ENCODE data around the gene VILL. TPM values are rescaled to one million over a fixed set of nuclear protein-coding genes. Genes with fewer than 3 reads are reported as not detected.
A peak's percentile ranks its signal among the peaks of the same experiment; 100 is the strongest.

The VILL gene
- total RNA-seq, 2 experiments from 2014 or later: 13.2 to 23.5 TPM

- H2AFZ ChIP-seq (ENCODE audit: low read length): no peak overlapping the region
- no TSS peak for BruUV-seq (replicated peaks)
- H3K27ac ChIP-seq (ENCODE audit: low read depth, low read length, poor library complexity, severe bottlenecking): no peak overlapping the region
- no peaks in the 10 kb centered on the region for H4K20me1 ChIP-seq (ENCODE audit: insufficient read depth, low read length)
- peak; percentile 62 for DNase-seq (ENCODE audit: low spot score)
- intact Hi-C loops (cut with micrococcal nuclease; ENCODE audit: unreplicated experiment): no loop called here
- peaks cover under 1% of the 10 kb centered on the region for H3K4me1 ChIP-seq (ENCODE audit: insufficient read depth, low read length, poor library complexity, severe bottlenecking)
- no peaks in the 10 kb centered on the region for H3K79me2 ChIP-seq (ENCODE audit: insufficient read depth, low read depth, low read length)
- H3K36me3 ChIP-seq (ENCODE audit: insufficient read depth, low read length): peaks cover 38% of the 10 kb centered on the region
- TF ChIP-seq CTCF (conservative IDR thresholded peaks at IDR 0.05; ENCODE audit: low read length) (peak; percentile 78), EZH2phosphoT487 (IDR thresholded peaks at IDR 0.05; ENCODE audit: borderline replicate concordance, low read depth, low read length) (no peak)
- no peak overlapping the region for H3K4me3 ChIP-seq (ENCODE audit: low read depth, low read length, poor library complexity, severe bottlenecking)
- ChIA-PET CTCF (ENCODE audit: unreplicated experiment) (no interaction called here), POLR2A (no interaction called here)
- no peak overlapping the region for H3K4me2 ChIP-seq (ENCODE audit: low read length)
- H3K9me3 ChIP-seq (ENCODE audit: low read length): no peaks in the 10 kb centered on the region
- no peaks in the 10 kb centered on the region for H3K9me2 ChIP-seq (ENCODE audit: insufficient read depth, low read length)
Observed at GRCh38 chr3:38004415-38005075, 14.0 kb downstream of the VILL start.

- CTCF ChIA-PET (ENCODE audit: unreplicated experiment): no interaction called here
- TF ChIP-seq EZH2phosphoT487 (IDR thresholded peaks at IDR 0.05; ENCODE audit: borderline replicate concordance, low read depth, low read length) (no peak), CTCF (conservative IDR thresholded peaks at IDR 0.05; ENCODE audit: low read length) (no peak)
- Histone ChIP-seq H3K4me2 (ENCODE audit: low read length) (no peak overlapping the region), H2AFZ (ENCODE audit: low read length) (no peak overlapping the region), H3K36me3 (ENCODE audit: insufficient read depth, low read length) (peaks cover 31% of the 10 kb centered on the region), H3K9me2 (ENCODE audit: insufficient read depth, low read length) (no peaks in the 10 kb centered on the region), H3K4me3 (ENCODE audit: low read depth, low read length, poor library complexity, severe bottlenecking) (no peak overlapping the region), H4K20me1 (ENCODE audit: insufficient read depth, low read length) (no peaks in the 10 kb centered on the region), H3K9me3 (ENCODE audit: low read length) (no peaks in the 10 kb centered on the region), H3K79me2 (ENCODE audit: insufficient read depth, low read depth, low read length) (no peaks in the 10 kb centered on the region), H3K4me1 (ENCODE audit: insufficient read depth, low read length, poor library complexity, severe bottlenecking) (no peaks in the 10 kb centered on the region), H3K27ac (ENCODE audit: low read depth, low read length, poor library complexity, severe bottlenecking) (no peak overlapping the region)
- DNase-seq (ENCODE audit: low spot score): no peak
- no TSS peak for BruUV-seq (replicated peaks)
- POLR2A ChIA-PET: no interaction called here
- intact Hi-C loops (cut with micrococcal nuclease; ENCODE audit: unreplicated experiment): no loop called here
Observed at GRCh38 chr3:38005076-38006020, 14.8 kb downstream of the VILL start.

- H3K36me3 ChIP-seq (ENCODE audit: insufficient read depth, low read length): peaks cover 31% of the 10 kb centered on the region
- TF ChIP-seq EZH2phosphoT487 (IDR thresholded peaks at IDR 0.05; ENCODE audit: borderline replicate concordance, low read depth, low read length) (no peak), CTCF (conservative IDR thresholded peaks at IDR 0.05; ENCODE audit: low read length) (no peak)
- intact Hi-C loops (cut with micrococcal nuclease; ENCODE audit: unreplicated experiment): no loop called here
- H4K20me1 ChIP-seq (ENCODE audit: insufficient read depth, low read length): no peaks in the 10 kb centered on the region
- no peaks in the 10 kb centered on the region for H3K9me3 ChIP-seq (ENCODE audit: low read length)
- H3K9me2 ChIP-seq (ENCODE audit: insufficient read depth, low read length): no peaks in the 10 kb centered on the region
- DNase-seq (ENCODE audit: low spot score): no peak
- H2AFZ ChIP-seq (ENCODE audit: low read length): no peak overlapping the region
- ChIA-PET CTCF (ENCODE audit: unreplicated experiment) (no interaction called here), POLR2A (no interaction called here)
- no peak overlapping the region for H3K4me3 ChIP-seq (ENCODE audit: low read depth, low read length, poor library complexity, severe bottlenecking)
- no peaks in the 10 kb centered on the region for H3K79me2 ChIP-seq (ENCODE audit: insufficient read depth, low read depth, low read length)
- BruUV-seq (replicated peaks): no TSS peak
- H3K4me2 ChIP-seq (ENCODE audit: low read length): no peak overlapping the region
- no peaks in the 10 kb centered on the region for H3K4me1 ChIP-seq (ENCODE audit: insufficient read depth, low read length, poor library complexity, severe bottlenecking)
- no peak overlapping the region for H3K27ac ChIP-seq (ENCODE audit: low read depth, low read length, poor library complexity, severe bottlenecking)
Observed at GRCh38 chr3:38006031-38006430, 15.4 kb downstream of the VILL start.

All from OCI-LY7 (cell line).